Gastroesophageal sphincter (tissue), 3 donors: ENCODE measurements around the gene ZNF326.

ENCODE experiments used
- EP300 ChIP-seq: sonication (generic); formaldehyde crosslinking; IDR thresholded peaks from one replicate; pipeline ENCODE4 v1.6.1; 2017; ENCODE audit warnings: antibody characterized with exemption, mild to moderate bottlenecking
- POLR2A ChIP-seq, 2 donors: fragments of 450-650 bp; IDR thresholded peaks; one replicate each; pipeline ENCODE4 v1.6.1; 2017; ENCODE audit warnings: antibody characterized with exemption in 2 of 2, mild to moderate bottlenecking in 2 of 2, moderate library complexity in 1 of 2
- POLR2AphosphoS5 ChIP-seq: sonication (generic); formaldehyde crosslinking; IDR thresholded peaks from one replicate; pipeline ENCODE4 v1.6.1; 2017; ENCODE audit warnings: antibody characterized with exemption
- TF ChIP-seq, protein P1 (sequence below), 4 experiments: fragments of 200-600 bp in 2 of 4; fragments of 450-650 bp in 2 of 4; sonication (generic) in 1 of 4; IDR thresholded peaks; one replicate each; pipeline ENCODE4 v1.5.1; 2017 to 2019; ENCODE audit warnings: antibody characterized with exemption in 4 of 4, mild to moderate bottlenecking in 2 of 4, moderate library complexity in 2 of 4

DNA sequence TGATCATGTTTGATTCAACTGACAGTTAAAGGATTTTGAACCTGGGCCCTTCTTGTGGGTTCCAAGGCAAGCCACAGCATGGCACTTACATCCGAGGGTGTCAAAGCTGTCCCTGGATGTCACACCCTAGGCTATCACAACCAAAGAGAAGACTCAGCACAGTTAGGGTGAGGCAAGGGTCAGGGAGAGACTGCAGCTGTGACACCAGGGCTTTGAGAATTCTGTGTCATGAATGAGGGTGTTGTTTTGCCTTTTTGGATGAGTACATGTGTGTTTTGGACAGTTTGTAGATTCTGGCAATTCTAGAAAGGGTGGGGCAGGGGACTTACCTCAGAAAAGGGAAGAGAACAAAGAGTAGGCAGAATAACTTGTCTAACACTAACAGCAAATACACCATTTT is 37.8 kb upstream of the ZNF326 start:
- TF ChIP-seq, protein P1, sequence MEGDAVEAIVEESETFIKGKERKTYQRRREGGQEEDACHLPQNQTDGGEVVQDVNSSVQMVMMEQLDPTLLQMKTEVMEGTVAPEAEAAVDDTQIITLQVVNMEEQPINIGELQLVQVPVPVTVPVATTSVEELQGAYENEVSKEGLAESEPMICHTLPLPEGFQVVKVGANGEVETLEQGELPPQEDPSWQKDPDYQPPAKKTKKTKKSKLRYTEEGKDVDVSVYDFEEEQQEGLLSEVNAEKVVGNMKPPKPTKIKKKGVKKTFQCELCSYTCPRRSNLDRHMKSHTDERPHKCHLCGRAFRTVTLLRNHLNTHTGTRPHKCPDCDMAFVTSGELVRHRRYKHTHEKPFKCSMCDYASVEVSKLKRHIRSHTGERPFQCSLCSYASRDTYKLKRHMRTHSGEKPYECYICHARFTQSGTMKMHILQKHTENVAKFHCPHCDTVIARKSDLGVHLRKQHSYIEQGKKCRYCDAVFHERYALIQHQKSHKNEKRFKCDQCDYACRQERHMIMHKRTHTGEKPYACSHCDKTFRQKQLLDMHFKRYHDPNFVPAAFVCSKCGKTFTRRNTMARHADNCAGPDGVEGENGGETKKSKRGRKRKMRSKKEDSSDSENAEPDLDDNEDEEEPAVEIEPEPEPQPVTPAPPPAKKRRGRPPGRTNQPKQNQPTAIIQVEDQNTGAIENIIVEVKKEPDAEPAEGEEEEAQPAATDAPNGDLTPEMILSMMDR (IDR thresholded peaks at IDR 0.05): no peak
- no peak for TF ChIP-seq POLR2A (IDR thresholded peaks at IDR 0.05)
- no peak for TF ChIP-seq POLR2AphosphoS5
- TF ChIP-seq EP300: no peak
